Loucy (cell line): Measurements from ENCODE around the gene PAXIP1.

Experiments used
- H2AFZ ChIP-seq: fragments of 200-600 bp; sonication (generic); 2 replicates; pipeline ENCODE4 v1.6.0; 2016; ENCODE audit warnings: antibody characterized with exemption, mild to moderate bottlenecking, low read length, moderate library complexity
- H3F3A ChIP-seq: fragments of 200-600 bp; 2 replicates; pipeline ENCODE4 v1.6.0; 2016; ENCODE audit warnings: antibody characterized with exemption, low read depth, mild to moderate bottlenecking
- H3K27me3 ChIP-seq: fragments of 200-600 bp; sonication (generic); 2 replicates; pipeline ENCODE4 v1.6.1; 2014; ENCODE audit warnings: low read length, mild to moderate bottlenecking; ENCODE audit not compliant: insufficient read depth, poor library complexity, severe bottlenecking
- H3K36me3 ChIP-seq: fragments of 200-600 bp; sonication (generic); 2 replicates; pipeline ENCODE4 v1.6.1; 2016; ENCODE audit warnings: low read length; ENCODE audit not compliant: insufficient read depth
- H3K4me1 ChIP-seq: fragments of 200-600 bp; sonication (generic); 2 replicates; pipeline ENCODE4 v1.5.1; 2014; ENCODE audit warnings: low read length, mild to moderate bottlenecking; ENCODE audit not compliant: insufficient read depth, poor library complexity, severe bottlenecking
- H3K4me2 ChIP-seq: fragments of 200-600 bp; sonication (generic); 2 replicates; pipeline ENCODE4 v1.6.0; 2014; ENCODE audit warnings: antibody characterized with exemption, low read length, low read depth, mild to moderate bottlenecking; ENCODE audit not compliant: poor library complexity, severe bottlenecking
- H3K4me3 ChIP-seq: fragments of 200-600 bp; sonication (generic); 2 replicates; pipeline ENCODE4 v1.5.1; 2014; ENCODE audit warnings: low read length, mild to moderate bottlenecking, mixed read lengths; ENCODE audit not compliant: poor library complexity, severe bottlenecking
- H3K79me2 ChIP-seq: fragments of 200-600 bp; sonication (generic); 2 replicates; pipeline ENCODE4 v1.6.1; 2014; ENCODE audit warnings: low read length; ENCODE audit not compliant: insufficient read depth
- H3K9ac ChIP-seq: fragments of 200-600 bp; sonication (generic); 2 replicates; pipeline ENCODE4 v1.6.0; 2014; ENCODE audit warnings: mild to moderate bottlenecking, low read depth, low read length, moderate library complexity; ENCODE audit not compliant: poor library complexity, severe bottlenecking
- H3K9me2 ChIP-seq: fragments of 200-600 bp; sonication (generic); replicated peaks from 2 replicates; pipeline ENCODE4 v1.6.1; 2016; ENCODE audit warnings: low read depth, low read length, mixed read lengths
- H3K9me3 ChIP-seq: fragments of 200-600 bp; sonication (generic); 2 replicates; pipeline ENCODE4 v1.6.1; 2014; ENCODE audit warnings: mild to moderate bottlenecking, antibody characterized with exemption, low read length, low read depth; ENCODE audit not compliant: insufficient read depth
- H4K20me1 ChIP-seq: fragments of 200-600 bp; sonication (generic); 2 replicates; pipeline ENCODE4 v1.6.0; 2014; ENCODE audit warnings: antibody characterized with exemption, low read length, mild to moderate bottlenecking; ENCODE audit not compliant: insufficient read depth, poor library complexity, severe bottlenecking
- EZH2phosphoT487 ChIP-seq: fragments of 200-600 bp; IDR thresholded peaks from 2 replicates; pipeline ENCODE4 v1.6.1; 2018; ENCODE audit warnings: antibody characterized with exemption, mild to moderate bottlenecking, moderate library complexity, borderline replicate concordance
- TF ChIP-seq, protein P1 (sequence below): fragments of 200-600 bp; sonication (generic); conservative IDR thresholded peaks from 2 replicates; pipeline ENCODE4 v1.5.1; 2014; ENCODE audit warnings: mild to moderate bottlenecking, antibody characterized with exemption, low read length

PAXIP1 gene

DNA sequence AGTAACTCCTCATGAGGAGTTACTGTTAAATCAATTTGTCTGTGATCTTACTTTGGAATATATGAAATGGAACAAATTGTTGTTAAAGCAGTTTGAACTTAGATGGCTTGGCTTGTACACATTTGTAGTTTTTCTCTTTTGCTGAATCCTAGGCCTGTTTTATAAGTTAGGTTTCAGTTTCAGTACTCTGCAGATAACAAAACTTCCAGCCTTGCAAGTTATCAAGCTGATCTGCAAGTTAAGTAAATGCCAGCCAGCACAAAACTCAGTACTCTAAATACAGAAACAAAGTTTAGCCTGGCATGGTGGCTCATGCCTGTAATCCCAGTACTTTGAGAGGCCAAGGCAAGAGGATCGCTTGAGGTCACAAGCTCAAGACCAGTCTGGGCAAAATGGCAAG is 25.0 kb upstream of the PAXIP1 start:
- Histone ChIP-seq H3K4me3 (no peak overlapping the region), H3K36me3 (no peaks in the 10 kb centered on the region), H3K27me3 (no peaks in the 10 kb centered on the region), H3K4me1 (no peaks in the 10 kb centered on the region), H3K79me2 (no peaks in the 10 kb centered on the region), H3K9me2 (no peaks in the 10 kb centered on the region), H3K9me3 (no peaks in the 10 kb centered on the region), H2AFZ (no peak overlapping the region), H3F3A (no peaks in the 10 kb centered on the region), H3K9ac (no peak overlapping the region), H3K4me2 (no peak overlapping the region), H4K20me1 (no peaks in the 10 kb centered on the region)
- TF ChIP-seq, protein P1, sequence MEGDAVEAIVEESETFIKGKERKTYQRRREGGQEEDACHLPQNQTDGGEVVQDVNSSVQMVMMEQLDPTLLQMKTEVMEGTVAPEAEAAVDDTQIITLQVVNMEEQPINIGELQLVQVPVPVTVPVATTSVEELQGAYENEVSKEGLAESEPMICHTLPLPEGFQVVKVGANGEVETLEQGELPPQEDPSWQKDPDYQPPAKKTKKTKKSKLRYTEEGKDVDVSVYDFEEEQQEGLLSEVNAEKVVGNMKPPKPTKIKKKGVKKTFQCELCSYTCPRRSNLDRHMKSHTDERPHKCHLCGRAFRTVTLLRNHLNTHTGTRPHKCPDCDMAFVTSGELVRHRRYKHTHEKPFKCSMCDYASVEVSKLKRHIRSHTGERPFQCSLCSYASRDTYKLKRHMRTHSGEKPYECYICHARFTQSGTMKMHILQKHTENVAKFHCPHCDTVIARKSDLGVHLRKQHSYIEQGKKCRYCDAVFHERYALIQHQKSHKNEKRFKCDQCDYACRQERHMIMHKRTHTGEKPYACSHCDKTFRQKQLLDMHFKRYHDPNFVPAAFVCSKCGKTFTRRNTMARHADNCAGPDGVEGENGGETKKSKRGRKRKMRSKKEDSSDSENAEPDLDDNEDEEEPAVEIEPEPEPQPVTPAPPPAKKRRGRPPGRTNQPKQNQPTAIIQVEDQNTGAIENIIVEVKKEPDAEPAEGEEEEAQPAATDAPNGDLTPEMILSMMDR, result no peak
- TF ChIP-seq EZH2phosphoT487, result no peak

DNA sequence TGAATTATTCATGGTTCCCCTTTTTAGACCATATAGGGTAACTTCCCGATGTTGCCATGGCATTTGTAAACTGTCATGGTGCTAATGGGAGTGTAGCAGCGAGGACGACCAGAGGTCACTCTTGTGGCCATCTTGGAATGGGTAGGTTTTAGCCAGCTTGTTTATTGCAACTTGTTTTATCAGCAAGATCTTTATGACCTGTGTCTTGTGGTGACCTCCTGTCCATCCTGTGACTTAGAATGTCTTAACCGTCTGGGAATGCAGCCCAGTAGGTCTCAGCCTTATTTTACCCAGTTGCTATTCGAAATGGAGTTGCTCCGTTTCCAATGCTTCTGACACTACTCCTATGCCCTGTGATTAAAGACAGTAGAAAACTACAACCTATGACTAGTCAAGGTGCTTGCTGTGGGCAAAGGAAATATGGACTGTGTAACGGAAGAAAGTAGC is 18.8 kb upstream of the PAXIP1 start:
- Histone ChIP-seq H3K4me2 (no peak overlapping the region), H3K9ac (no peak overlapping the region), H3K4me1 (no peaks in the 10 kb centered on the region), H4K20me1 (no peaks in the 10 kb centered on the region), H2AFZ (no peak overlapping the region), H3K9me2 (no peaks in the 10 kb centered on the region), H3K4me3 (no peak overlapping the region), H3K27me3 (no peaks in the 10 kb centered on the region), H3F3A (no peaks in the 10 kb centered on the region), H3K9me3 (no peaks in the 10 kb centered on the region), H3K79me2 (no peaks in the 10 kb centered on the region), H3K36me3 (no peaks in the 10 kb centered on the region)
- TF ChIP-seq, protein P1, result no peak
- no peak for TF ChIP-seq EZH2phosphoT487

DNA sequence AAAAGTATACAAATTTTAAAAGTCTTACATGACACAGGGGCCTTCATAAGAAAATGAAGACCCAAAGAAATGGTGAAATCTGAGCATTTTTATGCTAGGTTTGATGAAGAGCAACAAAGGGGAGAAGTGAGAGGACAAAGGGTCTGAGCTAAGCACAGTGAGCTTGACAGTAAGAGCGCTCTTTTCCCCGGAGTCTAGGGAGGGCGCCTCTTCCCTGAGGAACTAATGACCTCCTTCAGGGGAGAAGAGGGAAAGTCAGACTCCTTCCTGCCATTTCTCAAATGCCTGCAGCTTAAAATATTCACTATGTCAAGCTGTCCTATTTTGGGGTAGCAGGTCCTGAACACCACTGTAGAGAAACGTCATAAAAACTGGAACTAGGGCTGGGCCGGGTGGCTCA is 18.1 kb upstream of the PAXIP1 start:
- Histone ChIP-seq H3F3A (no peaks in the 10 kb centered on the region), H3K9ac (no peak overlapping the region), H4K20me1 (no peaks in the 10 kb centered on the region), H2AFZ (no peak overlapping the region), H3K4me2 (no peak overlapping the region), H3K27me3 (no peaks in the 10 kb centered on the region), H3K9me2 (no peaks in the 10 kb centered on the region), H3K4me3 (no peak overlapping the region), H3K4me1 (no peaks in the 10 kb centered on the region), H3K9me3 (no peaks in the 10 kb centered on the region), H3K36me3 (no peaks in the 10 kb centered on the region), H3K79me2 (no peaks in the 10 kb centered on the region)
- TF ChIP-seq, protein P1, result no peak
- no peak for TF ChIP-seq EZH2phosphoT487
